ENCODE data around the gene HES4.
"Not testable (repeated sequence)": the region's sequence is repeated elsewhere in the genome, so short reads cannot be mapped to it uniquely, and the experiment has no call there.

Gene HES4

GRCh38 chr1:1014799-1015681, 15.1 kb upstream of the HES4 start:
- peak; percentile 37 for TF ChIP-seq CTCF (IDR thresholded peaks at IDR 0.05; ENCODE audit: low read depth, low read length)
- peak overlapping the region in 1 of 2 donors; percentile 76 for H3K4me3 ChIP-seq (replicated peaks in 1 of 2; ENCODE audit: low read depth in 2 of 2, low read length in 2 of 2)
- no peak for DNase-seq (ENCODE audit: low read depth in 2 of 2)

GRCh38 chr1:1013922-1014648, 14.2 kb upstream of the HES4 start:
- DNase-seq (ENCODE audit: low read depth in 2 of 2): peak; percentile 45 to 53
- no peak for TF ChIP-seq CTCF (IDR thresholded peaks at IDR 0.05; ENCODE audit: low read depth, low read length)
- H3K4me3 ChIP-seq (replicated peaks in 1 of 2; ENCODE audit: low read depth in 2 of 2, low read length in 2 of 2): peak overlapping the region; percentile 64 to 76

GRCh38 chr1:1013105-1013921, 13.4 kb upstream of the HES4 start, which contains the start of gene ISG15:
TSS of gene ISG15 (plus strand) at chr1:1013497. CDS start at chr1:1013574, 77 bp downstream.
- TF ChIP-seq CTCF (IDR thresholded peaks at IDR 0.05; ENCODE audit: low read depth, low read length): no peak

GRCh38 chr1:1012736-1013104, 12.8 kb upstream of the HES4 start:
- DNase-seq (ENCODE audit: low read depth in 2 of 2): not testable (repeated sequence)
- H3K4me3 ChIP-seq (replicated peaks in 1 of 2; ENCODE audit: low read depth in 2 of 2, low read length in 2 of 2): peak overlapping the region; percentile 64 to 76

More at GRCh38 chr1:1013105-1013921, 13.4 kb upstream of the HES4 start, which contains the start of gene ISG15:
- DNase-seq (ENCODE audit: low read depth in 2 of 2): peak; percentile 86 to 89
- peak within 1 kb of the TSS; percentile 64 to 76 for H3K4me3 ChIP-seq (replicated peaks in 1 of 2; ENCODE audit: low read depth in 2 of 2, low read length in 2 of 2)

GRCh38 chr1:1011396-1011949, 11.6 kb upstream of the HES4 start:
- no peak for TF ChIP-seq CTCF (IDR thresholded peaks at IDR 0.05; ENCODE audit: low read depth, low read length)
- DNase-seq (ENCODE audit: low read depth in 2 of 2): no peak
- no peak overlapping the region for H3K4me3 ChIP-seq (replicated peaks in 1 of 2; ENCODE audit: low read depth in 2 of 2, low read length in 2 of 2)

- H3K4me3 ChIP-seq (replicated peaks in 1 of 2; ENCODE audit: low read depth in 2 of 2, low read length in 2 of 2); DNase-seq (ENCODE audit: low read depth in 2 of 2): not testable (repeated sequence)
Observed at GRCh38 chr1:1010131-1010530, 10.2 kb upstream of the HES4 start.
